ENCODE results near the gene VSX1. TPM values are rescaled to one million over a fixed set of nuclear protein-coding genes. Genes with fewer than 3 reads are reported as not detected.

VSX1 gene
- total RNA-seq, 2 donors from 2014 or later = not detected

DNA sequence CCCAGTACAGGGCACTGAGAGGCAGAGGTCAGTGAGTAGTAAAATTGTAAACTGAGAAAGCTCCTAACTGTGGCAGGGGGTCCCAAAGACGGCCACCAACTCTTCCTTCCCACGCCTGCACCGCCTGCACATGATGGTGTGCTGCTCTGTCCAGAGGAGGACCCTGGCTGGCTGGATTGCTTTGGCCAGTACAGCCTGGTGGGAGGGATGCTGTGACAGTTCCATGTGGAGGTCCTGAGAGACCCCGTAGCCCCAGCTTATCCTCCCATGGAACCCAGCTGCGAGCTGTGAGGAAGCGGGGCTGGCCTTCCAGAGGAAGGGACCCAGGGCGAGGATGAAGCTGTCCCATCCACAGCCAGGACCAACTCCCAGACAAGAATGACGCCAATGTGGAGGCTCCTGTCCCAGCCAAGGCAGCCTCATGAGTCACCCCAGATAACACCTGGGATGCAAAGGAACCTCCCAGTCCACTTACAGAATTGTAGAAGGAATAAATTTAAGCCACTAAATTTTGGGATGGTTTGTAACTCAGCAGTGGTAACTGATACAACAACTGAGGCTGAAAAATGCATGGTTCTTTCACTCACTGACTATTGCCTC, 22.0 kb downstream of the VSX1 start:
- H3K27me3 ChIP-seq = no peaks in the 10 kb centered on the region
- no peak for DNase-seq (ENCODE audit: low spot score)
- no peaks in the 10 kb centered on the region for H3K9me3 ChIP-seq
- no peak overlapping the region for H3K4me3 ChIP-seq
- TF ChIP-seq, protein P1, sequence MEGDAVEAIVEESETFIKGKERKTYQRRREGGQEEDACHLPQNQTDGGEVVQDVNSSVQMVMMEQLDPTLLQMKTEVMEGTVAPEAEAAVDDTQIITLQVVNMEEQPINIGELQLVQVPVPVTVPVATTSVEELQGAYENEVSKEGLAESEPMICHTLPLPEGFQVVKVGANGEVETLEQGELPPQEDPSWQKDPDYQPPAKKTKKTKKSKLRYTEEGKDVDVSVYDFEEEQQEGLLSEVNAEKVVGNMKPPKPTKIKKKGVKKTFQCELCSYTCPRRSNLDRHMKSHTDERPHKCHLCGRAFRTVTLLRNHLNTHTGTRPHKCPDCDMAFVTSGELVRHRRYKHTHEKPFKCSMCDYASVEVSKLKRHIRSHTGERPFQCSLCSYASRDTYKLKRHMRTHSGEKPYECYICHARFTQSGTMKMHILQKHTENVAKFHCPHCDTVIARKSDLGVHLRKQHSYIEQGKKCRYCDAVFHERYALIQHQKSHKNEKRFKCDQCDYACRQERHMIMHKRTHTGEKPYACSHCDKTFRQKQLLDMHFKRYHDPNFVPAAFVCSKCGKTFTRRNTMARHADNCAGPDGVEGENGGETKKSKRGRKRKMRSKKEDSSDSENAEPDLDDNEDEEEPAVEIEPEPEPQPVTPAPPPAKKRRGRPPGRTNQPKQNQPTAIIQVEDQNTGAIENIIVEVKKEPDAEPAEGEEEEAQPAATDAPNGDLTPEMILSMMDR (IDR thresholded peaks at IDR 0.05) = no peak
- H3K36me3 ChIP-seq = no peaks in the 10 kb centered on the region
- no peak overlapping the region for H3K27ac ChIP-seq
- peaks cover 0 to 41% of the 10 kb centered on the region in 2 donors for H3K4me1 ChIP-seq

DNA sequence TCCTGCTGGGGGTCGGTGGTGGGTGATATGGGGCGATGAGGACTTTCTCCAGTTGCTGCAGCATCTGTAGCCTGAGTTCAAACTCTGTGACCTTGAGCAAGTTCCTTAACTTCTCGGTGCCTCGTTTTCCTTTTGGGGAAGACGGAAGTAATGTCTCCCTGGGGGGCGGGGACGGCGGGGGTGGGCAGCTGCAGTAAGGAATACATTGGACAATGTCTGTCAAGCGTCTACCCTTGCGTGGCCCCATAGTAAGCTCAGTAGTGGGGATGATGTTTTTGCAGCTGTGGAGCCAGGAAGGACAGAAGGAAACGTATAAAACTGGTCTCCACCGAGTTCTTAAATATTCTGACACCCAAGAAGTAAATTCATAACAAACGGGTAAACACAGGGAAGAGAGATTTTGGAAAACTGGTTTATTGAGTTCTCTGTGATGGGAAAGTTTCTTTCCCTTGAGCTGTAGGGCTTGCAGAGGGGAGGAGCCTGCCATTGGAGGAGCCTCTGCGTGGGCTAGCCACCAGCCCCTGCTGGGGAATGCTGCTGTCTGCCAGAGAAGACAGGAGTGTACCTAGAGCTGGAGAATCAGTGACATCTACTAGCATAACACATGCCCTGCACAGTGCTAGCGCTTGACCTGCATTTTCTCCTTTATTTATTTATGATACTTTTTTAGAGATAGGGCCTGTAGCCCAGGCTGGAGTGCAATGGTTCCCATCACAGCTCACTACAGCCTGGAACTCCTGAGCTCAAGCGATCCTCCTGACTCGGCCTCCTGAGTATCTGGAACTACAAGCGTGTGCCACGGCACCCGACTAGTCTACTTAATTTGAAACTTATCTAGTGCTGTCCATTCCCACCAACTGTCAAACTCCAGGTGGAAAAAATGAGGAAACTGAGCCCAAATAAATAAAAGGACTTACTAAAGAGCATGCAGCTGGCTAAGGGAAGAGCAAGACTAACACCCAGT, 22.8 kb downstream of the VSX1 start:
- peak overlapping the region; percentile 96 to 98 for H3K27ac ChIP-seq
- no peaks in the 10 kb centered on the region for H3K36me3 ChIP-seq
- H3K4me1 ChIP-seq = peaks cover 0 to 45% of the 10 kb centered on the region in 2 donors
- DNase-seq (ENCODE audit: low spot score) = no peak
- H3K27me3 ChIP-seq = no peaks in the 10 kb centered on the region
- TF ChIP-seq, protein P1 (IDR thresholded peaks at IDR 0.05) = no peak
- peak overlapping the region; percentile 70 to 80 for H3K4me3 ChIP-seq
- no peaks in the 10 kb centered on the region for H3K9me3 ChIP-seq

DNA sequence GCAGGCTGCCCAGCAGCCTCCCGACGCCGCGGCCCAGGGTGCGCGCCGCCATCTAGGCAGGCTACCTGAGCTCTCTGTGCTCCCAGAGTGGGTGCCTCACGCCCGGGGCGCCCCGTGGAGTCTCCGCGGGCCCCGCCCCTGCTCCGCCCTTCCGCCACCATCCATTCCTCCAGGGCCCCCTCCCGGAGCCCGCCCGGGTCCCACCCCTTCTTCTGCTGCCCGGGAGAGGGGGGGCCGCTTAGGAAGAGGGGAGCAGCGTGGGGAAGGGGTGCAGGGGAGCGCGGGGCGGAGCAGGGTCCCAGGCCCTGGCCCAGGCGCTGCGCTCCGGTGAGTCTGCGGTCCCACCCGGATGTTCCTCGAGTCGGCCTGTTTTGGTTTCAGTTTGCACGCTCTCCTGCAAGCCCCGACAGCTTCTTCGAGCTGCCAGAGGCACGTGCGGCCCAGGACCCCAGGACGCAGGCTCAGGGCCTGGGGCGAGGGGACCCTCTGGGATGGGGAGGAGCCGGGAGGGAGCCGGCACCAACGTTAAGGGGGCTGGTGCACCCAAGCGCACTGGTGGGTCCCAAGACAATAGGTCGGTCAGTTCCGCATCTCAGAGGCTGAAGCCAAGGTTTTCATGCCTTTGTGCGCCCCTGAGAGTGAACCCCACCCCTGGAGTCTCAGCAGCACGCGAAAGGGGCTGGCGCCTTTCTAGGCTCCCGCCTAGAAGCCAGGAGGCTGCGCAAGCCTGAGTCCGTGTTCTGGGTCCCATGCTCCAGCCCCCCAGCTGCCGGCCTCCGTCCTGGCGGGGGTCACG, 23.7 kb downstream of the VSX1 start, which contains the start of gene ACSS1:
Gene ACSS1, minus strand, starts transcription at position 89 of the 796 bp plus-strand sequence. Its CDS starts 37 bp downstream, at position 52.
- TF ChIP-seq, protein P1 (IDR thresholded peaks at IDR 0.05) = no peak
- H3K4me1 ChIP-seq = peaks cover 0 to 53% of the 10 kb centered on the region in 2 donors
- peak within 1 kb of the TSS; percentile 70 to 80 for H3K4me3 ChIP-seq
- no peaks in the 10 kb centered on the region for H3K9me3 ChIP-seq
- peak within 1 kb of the TSS; percentile 96 to 98 for H3K27ac ChIP-seq
- H3K36me3 ChIP-seq = no peaks in the 10 kb centered on the region
- DNase-seq (ENCODE audit: low spot score) = no peak
- no peaks in the 10 kb centered on the region for H3K27me3 ChIP-seq

DNA sequence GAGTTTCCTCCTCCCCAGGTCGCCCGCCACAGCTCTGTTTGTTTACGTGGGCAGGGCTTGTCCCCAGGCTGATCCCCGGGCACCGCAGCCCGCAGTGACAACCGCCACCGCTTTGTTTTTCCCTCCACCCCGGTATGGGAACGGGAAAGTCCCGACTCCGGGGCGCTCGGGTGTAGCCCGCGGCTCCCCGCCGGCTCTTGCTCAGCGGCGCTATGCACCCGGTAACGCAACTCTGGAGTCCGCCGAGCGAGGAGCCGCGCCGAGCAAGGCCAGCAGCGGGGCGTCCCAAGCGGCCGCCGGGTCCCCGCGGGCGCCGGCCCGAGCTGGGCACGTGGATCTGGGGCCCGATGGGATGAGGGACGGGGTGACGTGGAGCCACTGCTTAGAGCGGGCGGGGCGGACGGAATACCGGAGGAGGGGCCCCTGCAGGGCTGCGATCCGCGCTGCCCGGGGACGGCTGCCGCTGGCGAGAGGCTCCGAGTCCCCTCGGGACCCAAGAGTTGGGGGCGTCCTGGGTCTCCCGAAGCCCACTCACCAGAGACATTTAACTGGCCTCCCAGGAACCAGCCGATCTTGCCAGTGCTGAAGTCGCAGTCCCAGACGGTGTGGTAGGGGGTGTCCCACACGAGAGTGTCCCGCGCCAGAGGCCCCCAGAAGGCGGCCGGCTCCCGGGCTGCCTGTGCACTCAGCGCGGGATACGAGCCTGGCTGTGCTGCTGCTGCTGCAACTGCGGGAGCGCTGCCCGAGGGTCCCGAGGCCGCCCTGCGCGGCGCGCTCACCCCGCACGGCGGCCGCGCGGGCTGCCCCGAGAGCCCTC, 24.5 kb downstream of the VSX1 start:
- TF ChIP-seq, protein P1 (IDR thresholded peaks at IDR 0.05) = peak in 1 of 2 donors; percentile 30
- H3K36me3 ChIP-seq = no peaks in the 10 kb centered on the region
- H3K27me3 ChIP-seq = no peaks in the 10 kb centered on the region
- no peak for DNase-seq (ENCODE audit: low spot score)
- H3K27ac ChIP-seq = peak overlapping the region; percentile 96 to 98
- H3K4me3 ChIP-seq = peak overlapping the region; percentile 70 to 80
- peaks cover 0 to 61% of the 10 kb centered on the region in 2 donors for H3K4me1 ChIP-seq
- H3K9me3 ChIP-seq = no peaks in the 10 kb centered on the region

All from right atrium auricular region (tissue), 2 donors.